Measurements from ENCODE around the gene HMGN1. TPM values are rescaled to one million over a fixed set of nuclear protein-coding genes. Genes with fewer than 3 reads are reported as not detected.

HMGN1 gene
- total RNA-seq, 1 experiment from 2014 or later, result 335 TPM

- H3K79me2 ChIP-seq (ENCODE audit: low read length), result peaks cover 23% of the 10 kb centered on the region
- no peaks in the 10 kb centered on the region for H3K27me3 ChIP-seq (ENCODE audit: low read length)
- CTCF ChIA-PET, result interaction anchor here (0.6 to 1.6 kb wide), 4 partner anchors 15 to 242 kb away, joined by 3 to 20 read pairs (median 4); no protein-coding TSS in a partner anchor
- peak overlapping the region; percentile 72 for H3K4me2 ChIP-seq (ENCODE audit: low read length)
- no peaks in the 10 kb centered on the region for H4K20me1 ChIP-seq (ENCODE audit: low read length)
- H3K9me2 ChIP-seq (replicated peaks; ENCODE audit: low read length), result no peaks in the 10 kb centered on the region
- no peak overlapping the region for H3K27ac ChIP-seq (ENCODE audit: low read length)
- peaks cover 9% of the 10 kb centered on the region for H3K4me1 ChIP-seq (ENCODE audit: insufficient read depth, low read length)
- peak overlapping the region; percentile 59 for H3K9ac ChIP-seq (ENCODE audit: low read length)
- POLR2A ChIA-PET (ENCODE audit: unreplicated experiment), result interaction anchor here (0.6 kb wide), 1 partner anchor 324 kb away, joined by 3 read pairs; no protein-coding TSS in a partner anchor
- peak overlapping the region; percentile 70 for H3K4me3 ChIP-seq (ENCODE audit: low read length)
- no TSS peak for BruUV-seq (replicated peaks)
- peak overlapping the region; percentile 70 for H2AFZ ChIP-seq (ENCODE audit: low read length)
- DNase-seq (peak; percentile 85), ATAC-seq (peak; percentile 92)
- H3K9me3 ChIP-seq (ENCODE audit: low read length), result no peaks in the 10 kb centered on the region
- TF ChIP-seq EZH2phosphoT487 (IDR thresholded peaks at IDR 0.05; ENCODE audit: borderline replicate concordance, low read length), result no peak
- TF ChIP-seq CTCF (conservative IDR thresholded peaks at IDR 0.05; ENCODE audit: low read depth, low read length), result peak; percentile 94
- TF ChIP-seq EZH2 (IDR thresholded peaks at IDR 0.05; ENCODE audit: low read length, unreplicated experiment), result no peak
- peaks cover 11% of the 10 kb centered on the region; the same call in 1 of the 2 replicates for H3K36me3 ChIP-seq (ENCODE audit: low read depth, low read length)
- intact Hi-C loops (cut with micrococcal nuclease), result loop anchor here (1.0 to 10.0 kb wide), 4 partner anchors 15 to 247 kb away; partner anchors contain the start of gene PSMG1
- H3F3A ChIP-seq (ENCODE audit: low read length, unreplicated experiment), result no peaks in the 10 kb centered on the region
Measured at GRCh38 chr21:39388038-39388810, 39.3 kb upstream of the HMGN1 start.

GRCh38 chr21:39387461-39388037 is 38.7 kb upstream of the HMGN1 start:
- DNase-seq (peak; percentile 79), ATAC-seq (peak; percentile 59)
- Histone ChIP-seq H3K4me1 (ENCODE audit: insufficient read depth, low read length) (peaks cover 9% of the 10 kb centered on the region), H3K4me2 (ENCODE audit: low read length) (peak overlapping the region; percentile 72), H3K9me3 (ENCODE audit: low read length) (no peaks in the 10 kb centered on the region), H2AFZ (ENCODE audit: low read length) (peak overlapping the region; percentile 72), H3K9ac (ENCODE audit: low read length) (peak overlapping the region; percentile 59), H3K79me2 (ENCODE audit: low read length) (peaks cover 23% of the 10 kb centered on the region), H4K20me1 (ENCODE audit: low read length) (no peaks in the 10 kb centered on the region), H3K36me3 (ENCODE audit: low read depth, low read length) (peaks cover 10% of the 10 kb centered on the region; the same call in 1 of the 2 replicates), H3K4me3 (ENCODE audit: low read length) (peak overlapping the region; percentile 70), H3K9me2 (replicated peaks; ENCODE audit: low read length) (no peaks in the 10 kb centered on the region), H3K27ac (ENCODE audit: low read length) (no peak overlapping the region), H3F3A (ENCODE audit: low read length, unreplicated experiment) (no peaks in the 10 kb centered on the region), H3K27me3 (ENCODE audit: low read length) (no peaks in the 10 kb centered on the region)
- intact Hi-C loops (cut with micrococcal nuclease), result loop anchor here (1.0 to 10.0 kb wide), 4 partner anchors 14 to 247 kb away; partner anchors contain the start of gene PSMG1
- ChIA-PET POLR2A (ENCODE audit: unreplicated experiment) (interaction anchor here (0.6 kb wide), 1 partner anchor 325 kb away, joined by 3 read pairs; no protein-coding TSS in a partner anchor), CTCF (interaction anchor here (0.6 to 1.6 kb wide), 8 partner anchors 14 to 1718 kb away, joined by 3 to 20 read pairs (median 4); no protein-coding TSS in a partner anchor)
- no TSS peak for BruUV-seq (replicated peaks)
- TF ChIP-seq CTCF (conservative IDR thresholded peaks at IDR 0.05; ENCODE audit: low read depth, low read length), result no peak

All from PC-3 (cell line).